Measurements from ENCODE around the gene SMIM15.

The SMIM15 gene

DNA sequence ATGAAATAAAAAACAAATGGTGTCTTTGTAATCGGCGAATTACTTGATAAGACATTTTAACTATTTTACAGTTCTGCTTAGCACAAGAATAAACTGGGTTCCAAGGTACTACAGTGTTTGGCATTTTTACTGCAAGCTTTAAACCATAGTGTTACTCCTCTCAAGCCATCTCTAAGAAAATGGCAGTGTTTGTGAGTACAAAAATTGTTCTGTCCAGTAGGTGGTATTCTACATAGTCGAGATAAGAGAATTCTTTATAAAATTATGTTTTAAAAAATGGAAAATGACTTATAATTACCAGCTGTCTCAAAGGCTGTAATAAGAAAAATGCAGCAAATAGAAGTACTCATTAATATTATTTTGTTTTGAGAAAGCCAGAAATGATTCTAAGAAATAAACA, 3.2 kb downstream of the SMIM15 start:
- no peak for DNase-seq

DNA sequence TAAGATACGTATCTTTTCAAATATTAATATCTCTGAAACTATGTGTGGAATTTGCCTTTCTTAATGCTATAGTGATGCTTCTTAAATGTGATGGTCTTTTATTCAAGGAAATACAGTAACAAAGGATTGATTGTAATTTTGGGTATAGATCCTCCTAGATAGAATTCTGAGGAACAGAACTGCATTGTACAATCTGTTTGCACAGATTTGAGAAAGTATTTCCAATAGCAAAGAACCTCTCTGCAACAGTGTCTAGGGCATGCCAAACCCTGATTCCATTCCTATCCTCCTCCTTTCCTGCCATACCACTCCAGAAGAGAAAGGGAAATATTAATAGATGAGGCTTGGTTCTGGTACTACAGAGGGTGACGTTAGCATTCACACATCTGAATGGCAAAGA, 10.4 kb downstream of the SMIM15 start:
- DNase-seq: no peak

- no peak for DNase-seq
Measured at GRCh38 chr5:61148515-61148914, 13.8 kb downstream of the SMIM15 start.

DNA sequence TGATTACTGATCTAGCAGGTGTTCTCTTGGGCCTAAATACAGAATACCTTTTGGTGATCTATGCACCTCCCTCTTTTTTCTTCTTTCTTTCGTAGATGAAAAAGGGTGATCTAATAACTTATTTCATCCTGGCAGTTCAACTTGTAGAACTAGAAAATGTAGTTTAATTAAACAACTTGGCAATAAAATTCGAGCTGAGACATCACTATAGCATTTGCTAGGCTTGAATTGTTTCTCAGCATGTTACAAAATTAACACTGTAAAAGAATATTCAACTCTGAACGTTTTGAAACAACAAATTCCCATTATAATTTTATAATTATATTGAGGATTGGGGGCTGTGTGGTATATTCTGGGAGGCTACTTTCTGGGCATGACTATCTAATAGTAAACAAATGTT, 19.5 kb downstream of the SMIM15 start:
- no peak for DNase-seq

- no peak for DNase-seq
Measured at GRCh38 chr5:61142391-61142790, 19.9 kb downstream of the SMIM15 start.

- no peak for DNase-seq
Measured at GRCh38 chr5:61141801-61142200, 20.5 kb downstream of the SMIM15 start.

- DNase-seq: no peak
Measured at GRCh38 chr5:61139931-61140330, 22.3 kb downstream of the SMIM15 start.

DNA sequence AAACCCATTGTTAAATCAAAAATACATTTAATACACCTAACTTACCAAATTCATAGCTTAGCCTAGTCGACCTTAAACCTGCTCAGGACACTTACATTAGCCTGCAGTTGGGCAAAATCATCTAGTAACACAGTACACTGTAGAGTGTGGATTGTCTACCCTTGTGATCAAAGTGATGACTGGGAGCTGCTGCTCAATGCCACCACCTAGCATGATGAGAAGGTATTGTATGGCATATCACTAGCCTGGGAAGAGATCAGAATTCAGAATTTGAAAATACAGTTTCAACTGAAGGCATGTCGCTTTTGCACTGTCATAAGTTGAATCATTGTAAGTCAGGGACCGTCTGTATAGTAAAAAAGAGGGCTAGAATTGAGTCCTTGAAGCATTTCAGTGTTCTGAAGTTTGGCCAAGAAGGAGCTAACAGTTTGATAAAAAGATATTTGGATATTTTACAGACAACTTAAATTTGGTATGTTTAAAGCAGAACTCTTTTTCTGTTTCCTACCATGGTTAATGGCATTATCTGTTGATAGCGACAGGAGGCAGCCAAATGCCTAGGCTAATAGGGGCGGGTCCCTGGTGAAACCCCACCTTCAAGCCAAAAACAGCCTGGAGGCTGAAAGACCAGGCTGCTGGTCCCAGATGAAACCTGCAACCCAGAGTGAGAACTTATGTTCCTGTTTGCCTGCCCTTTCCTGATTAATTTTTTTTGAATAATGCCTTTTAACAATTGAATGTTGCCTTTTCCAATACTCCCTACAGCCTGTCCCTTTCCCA, 23.0 kb downstream of the SMIM15 start:
- no peak for DNase-seq

GRCh38 chr5:61137835-61138234, 24.4 kb downstream of the SMIM15 start:
- DNase-seq: no peak

- DNase-seq: no peak
Measured at GRCh38 chr5:61132559-61132958, 29.7 kb downstream of the SMIM15 start.

DNA sequence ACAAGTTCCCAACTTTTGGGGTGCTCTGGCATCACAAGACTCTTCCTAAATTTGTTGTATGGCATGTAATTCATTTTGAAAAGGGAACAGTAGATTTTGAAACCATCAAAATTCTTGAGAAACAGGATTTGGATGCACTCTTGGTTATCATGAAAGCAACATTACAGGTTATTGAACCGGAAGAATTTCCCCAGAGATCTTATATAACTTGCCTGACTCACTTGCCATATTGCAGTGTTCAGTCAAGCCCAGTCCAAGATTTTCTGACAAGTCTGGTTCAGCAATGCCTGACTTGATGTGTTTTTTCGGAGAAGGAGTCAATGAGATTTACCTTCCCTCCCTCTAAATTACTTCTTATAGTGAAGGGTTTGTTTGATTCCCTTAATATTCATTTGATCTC, 32.0 kb downstream of the SMIM15 start:
- no peak for DNase-seq

DNA sequence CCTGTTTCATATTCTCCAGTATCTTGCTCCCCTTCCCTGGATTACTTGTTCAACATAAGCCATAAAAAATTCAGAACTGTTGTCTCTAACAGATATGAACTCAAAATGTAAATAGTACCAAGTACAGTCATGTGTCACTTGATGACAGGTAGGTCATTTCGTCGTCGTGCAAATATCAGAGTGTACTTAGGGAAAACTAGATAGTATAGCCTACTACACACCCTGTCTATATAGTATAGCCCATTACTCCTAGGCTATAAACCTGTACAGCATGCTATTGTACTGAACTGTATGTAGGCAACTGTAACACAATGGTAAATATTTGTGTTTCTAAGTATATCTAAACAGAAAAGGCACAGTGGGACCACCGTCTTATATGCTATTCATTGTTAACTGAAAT, 39.1 kb downstream of the SMIM15 start:
- DNase-seq: no peak

DNA sequence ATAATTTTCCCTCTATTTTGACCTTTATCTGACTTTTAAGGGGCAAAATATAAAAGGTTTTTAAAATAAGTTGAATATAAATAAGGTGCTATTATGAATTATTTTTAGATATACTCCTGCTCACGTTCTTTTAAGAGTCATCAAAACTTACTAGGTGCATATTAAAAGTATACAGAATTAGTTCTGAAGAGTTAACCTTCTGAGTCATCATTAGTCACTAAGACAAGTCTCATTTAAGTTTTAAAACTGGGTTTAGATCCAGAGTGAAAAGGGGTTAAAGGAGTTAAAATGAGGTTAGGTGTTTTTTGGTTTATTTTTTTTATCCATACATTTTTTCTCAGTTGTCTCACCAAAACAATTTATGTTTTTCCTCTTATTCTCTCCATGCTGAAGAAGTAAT, 41.7 kb downstream of the SMIM15 start:
- no peak for DNase-seq

DNA sequence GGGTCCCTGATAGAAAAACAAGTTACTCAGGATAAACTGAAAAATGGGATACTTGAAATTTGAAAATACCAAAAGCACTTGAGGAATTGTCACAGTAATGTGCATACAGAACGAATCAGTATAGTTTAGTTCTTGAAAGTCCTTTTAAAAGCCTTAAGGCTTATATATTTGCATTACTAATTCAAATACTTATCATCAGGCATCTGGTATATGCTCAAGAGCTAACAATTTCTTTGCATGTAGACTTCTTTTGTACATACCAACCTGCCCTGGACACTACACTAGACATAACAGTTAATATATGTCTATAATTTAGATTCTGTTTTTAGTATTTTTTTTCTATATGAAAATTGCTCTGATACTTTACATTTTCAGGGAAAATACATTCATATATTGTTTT, 43.2 kb downstream of the SMIM15 start:
- DNase-seq: no peak

GRCh38 chr5:61115968-61116367, 46.3 kb downstream of the SMIM15 start:
- no peak for DNase-seq

DNA sequence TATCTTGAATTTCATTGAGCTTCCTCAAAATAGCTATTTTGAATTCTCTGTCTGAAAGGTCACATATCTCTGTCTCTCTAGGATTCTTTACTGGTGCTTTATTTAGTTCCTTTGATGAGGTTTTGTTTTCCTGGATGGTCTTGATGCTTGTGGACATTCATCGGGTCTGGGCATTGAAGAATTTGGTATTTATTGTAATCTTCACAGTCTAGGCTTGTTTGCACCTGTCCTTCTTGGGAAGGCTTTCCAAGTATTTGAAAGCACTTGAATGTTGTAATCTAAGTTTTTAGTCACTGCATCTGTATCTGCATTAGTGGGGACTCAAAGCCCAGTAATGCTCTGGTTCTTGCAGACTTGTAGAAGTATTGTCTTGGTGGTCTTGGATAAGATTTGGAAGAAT, 47.8 kb downstream of the SMIM15 start:
- DNase-seq: no peak

Data from stimulated activated naive CD4-positive, alpha-beta T cell treated with Interleukin-2 at 50 U/mL for 16 hours (primary cell).